NK-92 (cell line): Measurements from ENCODE around the gene SNRNP70.

Source experiments
- DNase-seq: peaks from one replicate; lab custom pipeline; 2025; ENCODE audit not compliant: unreplicated experiment; lab: John Stamatoyannopoulos, UW

Gene SNRNP70

DNA sequence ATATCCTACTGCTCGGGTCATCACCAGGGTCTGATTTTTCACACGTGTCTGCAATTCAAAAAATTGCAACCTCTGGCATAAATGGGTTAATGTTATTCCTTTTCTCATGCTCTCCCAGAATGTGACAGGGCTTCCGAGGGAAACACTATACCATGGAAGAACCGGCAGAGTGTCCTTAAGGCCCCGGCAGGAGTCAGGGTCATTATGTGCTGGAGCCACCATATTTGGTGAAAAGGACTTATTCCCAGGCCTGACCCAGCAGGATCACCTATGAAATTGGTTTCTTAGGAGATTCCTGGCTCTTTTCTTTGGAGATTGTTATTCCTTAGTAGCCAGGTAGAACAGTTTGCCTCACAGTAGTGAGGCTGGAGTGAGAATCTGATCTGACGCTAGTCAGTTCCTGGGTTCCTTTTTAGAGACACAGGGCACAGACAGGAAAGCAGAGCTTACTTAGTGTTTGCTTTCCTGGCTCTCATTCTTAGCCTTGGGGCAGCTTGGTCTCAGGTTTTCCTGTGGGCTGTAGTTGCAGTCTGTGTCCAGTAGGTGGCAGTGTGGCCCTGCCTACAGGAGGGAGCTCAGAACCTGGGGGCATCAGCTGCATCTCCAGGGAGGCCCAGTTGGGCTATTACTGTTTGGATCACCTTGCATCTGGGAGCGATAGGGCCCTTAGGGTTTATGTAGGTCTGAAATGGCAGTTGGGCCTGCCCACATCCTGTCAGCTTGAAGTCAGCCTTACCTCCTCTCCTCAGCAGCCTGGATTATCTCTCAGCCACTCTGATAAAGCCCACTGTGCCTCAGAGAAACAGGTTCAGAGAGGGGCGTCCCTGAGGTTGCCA lies 12.4 kb downstream of the SNRNP70 start:
- no peak for DNase-seq

DNA sequence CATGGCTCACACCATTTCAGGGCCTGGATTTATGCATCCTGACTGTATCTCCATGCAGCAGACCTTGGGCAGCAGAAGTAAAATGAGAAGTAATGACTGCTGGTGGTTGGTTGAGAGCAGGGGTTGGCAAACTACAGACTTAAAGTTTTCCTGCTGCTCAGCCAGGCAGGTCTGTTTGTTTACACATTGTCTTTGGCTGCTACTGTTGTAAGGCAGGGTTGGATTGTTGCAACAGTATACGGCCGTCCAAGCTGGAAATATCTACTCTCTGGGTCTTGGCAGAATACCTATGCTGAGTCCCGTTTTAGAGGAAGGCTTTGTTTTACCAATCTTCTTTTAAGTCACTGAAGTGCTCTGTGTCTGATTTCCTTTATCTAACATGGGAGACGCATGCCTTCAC lies 13.5 kb downstream of the SNRNP70 start:
- no peak for DNase-seq

DNA sequence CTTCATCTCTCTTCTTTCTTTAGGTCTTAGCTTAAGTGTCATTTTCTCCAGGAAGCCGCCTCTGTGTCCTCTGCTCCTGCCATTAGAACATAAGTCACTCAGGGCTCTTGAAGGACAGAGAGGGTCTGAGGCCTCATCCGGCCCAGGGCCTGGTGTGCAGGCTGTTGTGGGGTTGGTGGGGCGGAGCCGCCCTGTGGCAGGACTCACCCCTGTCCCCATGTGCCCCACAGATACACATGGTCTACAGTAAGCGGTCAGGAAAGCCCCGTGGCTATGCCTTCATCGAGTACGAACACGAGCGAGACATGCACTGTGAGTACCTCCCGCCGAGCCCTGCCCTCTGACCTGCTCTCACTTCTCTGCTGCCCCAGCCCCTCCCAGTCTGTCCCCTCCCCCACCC lies 15.9 kb downstream of the SNRNP70 start:
- no peak for DNase-seq

DNA sequence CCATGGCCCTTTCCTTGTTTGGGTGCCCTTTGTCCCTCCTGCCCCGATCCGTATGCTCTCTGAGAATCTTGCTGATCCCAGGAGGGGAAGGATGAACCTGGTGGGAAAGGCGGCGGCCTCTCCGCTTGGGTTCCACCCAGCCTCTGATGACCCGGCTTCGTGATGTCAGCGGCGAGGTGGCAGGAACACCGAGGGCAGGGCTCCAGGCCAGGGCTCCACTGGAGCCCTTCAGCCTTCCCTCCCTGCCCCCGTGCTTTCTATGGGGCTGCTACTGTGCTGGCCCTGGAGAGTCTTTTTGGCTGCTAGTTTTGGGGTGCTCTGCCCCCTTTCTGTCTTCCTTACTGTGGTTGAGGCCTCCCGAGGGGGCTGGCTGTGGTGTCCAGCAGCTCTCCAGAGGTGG lies 17.1 kb downstream of the SNRNP70 start:
- DNase-seq = no peak

DNA sequence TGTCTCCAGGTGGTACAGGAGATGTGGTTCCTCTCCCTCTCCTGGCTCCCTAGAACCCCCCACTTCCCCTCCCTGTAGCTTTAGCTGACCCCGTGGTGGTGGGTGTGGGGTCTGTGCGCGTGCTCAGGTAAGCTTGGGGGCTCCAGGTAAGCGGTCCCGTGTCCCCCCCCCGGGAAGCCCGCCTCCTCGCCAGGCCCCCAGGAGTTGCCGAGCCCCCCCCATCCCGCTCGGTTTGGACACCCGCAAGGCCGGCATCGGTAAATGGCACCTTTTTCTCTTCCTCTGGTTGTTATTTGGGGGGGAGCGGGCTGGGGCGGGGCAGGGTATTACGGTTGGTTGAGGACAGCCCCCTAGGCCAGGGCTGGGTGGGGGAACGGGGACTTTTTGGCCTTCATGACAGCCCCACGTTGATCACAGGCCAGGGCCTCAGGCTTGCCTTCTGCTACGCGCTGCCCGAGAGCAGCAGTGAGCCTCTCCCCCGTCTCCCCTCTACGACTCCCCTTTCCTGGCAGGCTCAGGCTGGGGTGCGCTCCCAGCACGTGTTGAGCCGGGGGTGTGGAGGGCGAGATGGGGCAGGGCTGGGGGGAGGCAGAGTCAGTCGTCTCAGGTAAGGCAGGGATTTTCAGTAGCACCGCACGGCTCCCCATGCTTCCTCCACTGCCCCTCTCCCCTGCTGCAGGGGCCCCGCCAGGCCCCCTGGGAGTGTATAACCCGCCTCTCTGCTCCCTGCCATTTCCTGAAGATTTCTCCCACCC lies 18.3 kb downstream of the SNRNP70 start:
- DNase-seq = no peak

DNA sequence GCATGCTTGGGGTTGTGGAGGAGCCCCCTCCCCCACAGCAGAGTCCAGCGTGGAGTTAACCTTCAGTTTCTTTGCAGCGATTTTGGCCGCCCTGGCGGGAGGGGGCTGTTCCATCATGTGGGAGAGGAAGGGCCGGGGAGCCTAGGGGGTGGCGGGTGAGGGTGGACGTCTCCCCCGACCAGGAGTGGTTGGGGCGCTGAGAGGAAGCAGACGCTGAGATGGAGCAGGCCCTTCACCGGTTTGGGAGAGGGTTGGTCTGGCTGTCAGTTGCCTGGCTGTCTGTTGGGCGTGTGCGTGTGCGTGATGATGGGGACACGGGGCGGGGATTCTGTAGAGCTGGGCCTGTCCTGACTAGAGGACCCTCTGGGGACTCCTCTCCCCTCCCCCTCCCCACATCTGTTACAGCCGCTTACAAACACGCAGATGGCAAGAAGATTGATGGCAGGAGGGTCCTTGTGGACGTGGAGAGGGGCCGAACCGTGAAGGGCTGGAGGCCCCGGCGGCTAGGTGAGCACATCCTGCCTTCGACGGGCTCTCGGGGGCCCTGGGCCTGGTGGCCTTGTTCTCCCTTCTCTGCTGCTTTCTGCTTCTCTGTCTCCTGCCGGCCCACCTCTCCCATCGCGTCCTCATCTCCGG lies 19.1 kb downstream of the SNRNP70 start:
- no peak for DNase-seq

DNA sequence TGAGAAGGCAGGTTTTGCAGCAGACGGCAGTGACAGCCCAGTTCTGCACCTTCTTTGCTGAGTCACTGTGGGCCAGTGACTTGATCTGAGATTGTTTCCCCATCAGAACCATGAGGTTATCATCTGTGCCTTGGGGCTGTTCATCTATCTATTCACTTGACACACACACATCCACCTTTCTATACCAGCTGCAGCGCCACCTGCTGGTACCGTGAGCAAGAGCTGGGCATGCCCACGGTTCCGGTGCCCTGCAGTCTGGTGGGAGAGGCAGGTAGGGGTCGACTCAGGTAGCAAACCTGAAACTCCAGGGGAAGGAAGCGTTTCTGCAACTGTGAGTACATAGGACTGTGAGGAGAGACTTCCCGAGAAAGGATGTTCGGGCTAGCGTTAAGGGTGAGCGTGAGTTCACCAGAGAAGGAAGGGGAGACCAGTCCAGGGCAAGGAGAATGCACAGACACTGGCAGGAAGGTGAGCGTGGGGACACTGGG lies 21.4 kb downstream of the SNRNP70 start:
- no peak for DNase-seq

DNA sequence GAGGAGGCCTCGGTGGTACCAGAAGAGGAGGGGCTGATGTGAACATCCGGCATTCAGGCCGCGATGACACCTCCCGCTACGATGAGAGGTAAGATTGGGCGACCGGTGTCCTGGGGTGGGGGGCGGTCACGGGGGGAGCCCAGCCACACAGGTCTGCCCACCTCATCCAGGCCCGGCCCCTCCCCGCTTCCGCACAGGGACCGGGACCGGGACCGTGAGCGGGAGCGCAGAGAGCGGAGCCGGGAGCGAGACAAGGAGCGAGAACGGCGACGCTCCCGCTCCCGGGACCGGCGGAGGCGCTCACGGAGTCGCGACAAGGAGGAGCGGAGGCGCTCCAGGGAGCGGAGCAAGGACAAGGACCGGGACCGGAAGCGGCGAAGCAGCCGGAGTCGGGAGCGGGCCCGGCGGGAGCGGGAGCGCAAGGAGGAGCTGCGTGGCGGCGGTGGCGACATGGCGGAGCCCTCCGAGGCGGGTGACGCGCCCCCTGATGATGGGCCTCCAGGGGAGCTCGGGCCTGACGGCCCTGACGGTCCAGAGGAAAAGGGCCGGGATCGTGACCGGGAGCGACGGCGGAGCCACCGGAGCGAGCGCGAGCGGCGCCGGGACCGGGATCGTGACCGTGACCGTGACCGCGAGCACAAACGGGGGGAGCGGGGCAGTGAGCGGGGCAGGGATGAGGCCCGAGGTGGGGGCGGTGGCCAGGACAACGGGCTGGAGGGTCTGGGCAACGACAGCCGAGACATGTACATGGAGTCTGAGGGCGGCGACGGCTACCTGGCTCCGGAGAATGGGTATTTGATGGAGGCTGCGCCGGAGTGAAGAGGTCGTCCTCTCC lies 22.6 kb downstream of the SNRNP70 start:
- DNase-seq = no peak

DNA sequence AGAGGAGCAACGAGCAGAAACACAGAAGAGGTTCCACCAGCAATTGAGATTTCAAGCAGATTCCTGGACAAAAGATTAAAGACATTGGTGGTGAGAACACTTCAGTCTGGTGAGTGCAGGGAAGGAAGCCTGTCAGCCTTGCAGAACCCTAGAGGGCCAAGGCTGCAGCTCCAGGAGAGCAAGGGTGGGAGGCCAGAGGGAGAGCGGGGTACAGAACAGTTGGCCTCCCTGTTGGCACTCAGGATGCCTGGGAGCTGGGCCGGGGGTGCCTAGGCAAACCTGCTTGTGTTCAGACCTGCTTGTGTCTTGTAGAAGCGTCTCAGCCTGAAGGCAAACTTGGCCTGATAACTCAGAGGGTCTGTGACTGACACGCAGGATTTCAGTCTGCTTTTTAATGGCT lies 23.8 kb downstream of the SNRNP70 start:
- no peak for DNase-seq

DNA sequence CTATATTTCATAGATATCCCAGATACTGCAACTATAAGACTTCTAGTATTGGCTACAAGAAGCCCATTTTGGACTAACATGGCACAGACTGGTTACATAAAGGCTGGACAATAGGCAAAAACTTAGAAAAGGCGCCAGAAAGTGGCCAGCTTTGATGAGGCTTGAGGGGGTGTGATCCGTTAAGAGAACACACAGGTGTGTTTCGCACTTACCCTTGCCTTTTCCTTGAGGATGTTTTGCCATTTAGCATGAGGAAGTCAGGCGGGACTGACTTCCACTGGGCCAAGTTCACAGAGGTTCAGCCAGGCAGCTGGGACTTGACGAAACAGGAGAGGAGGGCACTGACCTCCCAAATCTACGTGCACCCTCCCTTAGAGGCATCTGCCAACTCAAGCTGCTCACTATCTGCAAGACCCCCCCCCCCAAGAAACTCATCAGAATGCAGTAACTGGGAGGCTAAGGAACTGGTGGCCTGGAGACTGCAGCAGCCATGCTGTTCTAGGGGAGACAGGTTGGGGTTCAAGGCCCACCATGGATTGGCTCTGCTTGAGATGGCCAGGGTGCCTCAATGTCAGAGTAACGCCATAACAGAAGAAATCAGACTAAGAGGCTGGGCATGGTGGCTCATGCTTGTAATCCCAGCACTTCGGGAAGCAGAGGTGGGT lies 24.4 kb downstream of the SNRNP70 start:
- DNase-seq = no peak

DNA sequence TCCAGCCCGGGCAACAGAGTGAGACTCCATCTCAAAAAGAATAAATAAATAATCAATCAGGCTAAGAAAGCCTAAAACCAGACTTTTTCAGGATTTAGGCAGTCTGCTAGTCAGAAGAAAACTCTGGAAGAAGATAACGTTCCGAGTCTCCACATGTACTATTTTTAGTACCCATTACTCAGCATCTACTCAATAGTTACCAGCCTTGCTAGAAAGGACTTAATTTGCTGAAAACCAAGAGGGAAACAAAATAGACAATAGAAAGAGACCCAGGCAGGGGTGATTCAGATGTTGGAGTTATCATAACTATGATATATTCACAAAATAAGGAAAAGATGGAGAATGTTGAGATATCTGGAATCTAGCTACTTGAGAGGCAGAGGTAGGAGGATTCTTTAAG lies 25.3 kb downstream of the SNRNP70 start:
- DNase-seq = no peak

DNA sequence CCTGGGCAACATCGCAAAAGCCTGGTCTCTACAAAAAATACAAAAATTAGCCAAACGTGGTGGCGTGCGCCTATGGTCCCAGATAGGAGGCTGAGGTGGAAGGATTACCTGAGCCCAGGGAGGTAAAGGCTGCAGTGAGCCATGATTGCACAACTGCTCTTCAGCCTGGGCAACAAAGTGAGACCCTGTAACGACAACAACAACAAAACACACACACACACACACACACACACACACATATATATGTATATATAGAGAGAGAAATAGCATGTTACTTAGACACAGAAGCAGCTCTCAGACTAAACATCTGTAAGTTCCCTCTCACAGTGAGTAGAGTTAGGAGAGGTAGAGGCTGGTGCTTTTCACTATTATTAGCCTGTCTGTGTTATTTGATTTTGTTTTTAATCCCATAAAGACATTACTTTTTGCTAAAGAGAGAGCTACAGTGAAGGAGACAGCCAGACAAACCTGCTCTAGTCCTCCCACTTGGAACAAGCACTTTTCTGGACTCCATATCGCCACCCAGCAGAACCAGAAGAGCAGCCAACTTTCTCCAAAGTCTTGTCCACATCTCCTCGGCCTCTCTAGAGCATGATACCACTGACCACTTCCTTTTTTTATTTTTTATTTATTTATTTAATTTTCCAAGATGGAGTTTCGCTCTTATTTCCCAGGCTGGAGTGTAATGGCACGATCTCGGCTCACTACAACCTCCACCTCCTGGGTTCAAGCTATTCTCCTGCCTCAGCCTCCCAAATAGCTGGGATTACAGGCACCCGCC lies 26.2 kb downstream of the SNRNP70 start:
- no peak for DNase-seq

DNA sequence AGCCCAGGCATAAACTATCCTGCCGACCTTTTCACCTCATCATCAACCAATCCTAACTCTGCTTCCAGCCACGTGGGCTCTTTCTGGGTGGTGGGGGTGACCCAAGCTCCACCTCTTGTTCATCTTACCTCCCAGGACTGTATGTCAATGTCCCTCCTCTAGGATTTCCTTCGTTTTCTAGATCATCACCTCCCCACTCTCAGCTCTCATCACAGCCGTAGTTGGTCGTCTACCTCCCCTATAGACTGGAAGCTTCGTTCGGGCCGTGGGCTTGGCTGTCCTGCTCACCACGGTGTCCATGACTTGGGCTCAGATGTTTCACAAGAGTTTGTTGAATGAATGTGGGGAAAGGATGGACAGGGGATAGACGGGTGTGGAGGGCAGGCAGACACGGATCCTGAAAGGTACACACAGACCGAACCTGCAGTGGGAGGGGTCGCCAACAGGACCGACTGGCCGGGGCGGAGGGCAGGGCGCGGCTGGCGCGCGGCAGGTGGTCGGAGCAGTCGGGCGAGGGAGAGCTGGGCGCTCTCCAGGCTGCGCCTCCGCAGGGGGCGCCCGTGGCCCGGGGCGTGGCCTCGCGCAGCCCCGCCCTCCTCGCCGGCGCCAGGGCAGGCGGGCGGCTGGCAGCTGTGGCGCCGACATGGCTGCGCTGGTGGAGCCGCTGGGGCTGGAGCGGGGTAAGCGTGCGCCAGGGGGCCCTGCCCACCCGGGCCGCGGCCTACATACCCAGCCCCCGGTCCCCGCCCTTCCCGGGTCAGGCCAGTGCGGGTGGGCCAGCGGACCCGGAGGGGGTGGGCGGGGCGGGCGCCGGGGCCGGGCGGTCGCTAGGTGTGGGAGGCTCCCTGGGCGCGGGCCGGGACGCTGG lies 28.7 kb downstream of the SNRNP70 start, which contains the start of gene LIN7B:
Gene LIN7B, plus strand, starts transcription at position 609 of the 868 bp plus-strand sequence. Its CDS starts 35 bp downstream, at position 644.
- DNase-seq = no peak

DNA sequence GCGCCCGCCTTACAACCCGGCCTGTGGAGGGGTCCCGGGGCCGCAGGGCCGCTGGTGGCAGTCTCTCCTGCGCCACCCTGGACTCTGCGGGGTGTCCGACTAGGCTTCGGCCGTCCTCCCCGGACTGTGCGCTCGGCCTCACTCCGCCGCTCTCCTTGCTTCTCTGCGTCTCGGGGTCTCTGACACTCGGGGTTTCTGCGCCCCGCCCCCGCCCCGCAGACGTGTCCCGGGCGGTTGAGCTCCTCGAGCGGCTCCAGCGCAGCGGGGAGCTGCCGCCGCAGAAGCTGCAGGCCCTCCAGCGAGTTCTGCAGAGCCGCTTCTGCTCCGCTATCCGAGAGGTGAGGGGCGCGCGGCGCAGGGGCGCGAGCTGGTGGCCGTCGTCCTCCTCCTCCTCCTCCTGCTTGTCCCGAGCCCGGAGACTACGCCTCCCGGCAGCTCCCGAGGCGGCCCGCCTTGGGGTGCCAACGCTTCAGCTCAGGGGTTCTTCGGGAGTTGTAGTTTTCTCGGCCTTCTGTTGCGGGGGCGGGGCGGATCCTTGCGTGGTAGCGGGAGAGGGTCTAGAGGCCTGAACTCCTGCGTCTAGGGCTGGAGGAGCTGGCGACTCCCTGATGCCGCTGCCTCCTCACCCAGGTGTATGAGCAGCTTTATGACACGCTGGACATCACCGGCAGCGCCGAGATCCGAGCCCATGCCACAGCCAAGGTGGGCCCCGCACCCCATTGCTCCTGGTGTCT lies 29.5 kb downstream of the SNRNP70 start:
- DNase-seq = no peak

DNA sequence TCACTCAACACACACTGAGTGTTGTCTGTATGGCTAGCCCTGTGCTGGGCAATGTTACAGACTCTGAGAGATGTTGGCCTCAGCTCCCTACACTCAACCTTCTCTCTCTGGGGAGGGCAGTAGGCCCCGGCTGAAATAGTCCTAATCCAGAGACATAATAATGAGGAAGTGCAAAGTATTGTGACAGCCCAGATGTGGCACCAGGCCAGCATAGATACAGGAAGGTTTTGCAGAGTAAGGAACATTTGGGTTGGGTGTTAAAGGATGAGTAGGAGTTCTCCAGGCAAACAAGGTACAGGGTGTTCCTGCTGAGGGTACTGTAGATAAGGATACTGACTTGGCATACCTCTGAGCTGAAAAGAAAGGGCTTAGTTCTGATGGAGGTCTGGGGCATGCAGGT lies 31.3 kb downstream of the SNRNP70 start:
- no peak for DNase-seq

DNA sequence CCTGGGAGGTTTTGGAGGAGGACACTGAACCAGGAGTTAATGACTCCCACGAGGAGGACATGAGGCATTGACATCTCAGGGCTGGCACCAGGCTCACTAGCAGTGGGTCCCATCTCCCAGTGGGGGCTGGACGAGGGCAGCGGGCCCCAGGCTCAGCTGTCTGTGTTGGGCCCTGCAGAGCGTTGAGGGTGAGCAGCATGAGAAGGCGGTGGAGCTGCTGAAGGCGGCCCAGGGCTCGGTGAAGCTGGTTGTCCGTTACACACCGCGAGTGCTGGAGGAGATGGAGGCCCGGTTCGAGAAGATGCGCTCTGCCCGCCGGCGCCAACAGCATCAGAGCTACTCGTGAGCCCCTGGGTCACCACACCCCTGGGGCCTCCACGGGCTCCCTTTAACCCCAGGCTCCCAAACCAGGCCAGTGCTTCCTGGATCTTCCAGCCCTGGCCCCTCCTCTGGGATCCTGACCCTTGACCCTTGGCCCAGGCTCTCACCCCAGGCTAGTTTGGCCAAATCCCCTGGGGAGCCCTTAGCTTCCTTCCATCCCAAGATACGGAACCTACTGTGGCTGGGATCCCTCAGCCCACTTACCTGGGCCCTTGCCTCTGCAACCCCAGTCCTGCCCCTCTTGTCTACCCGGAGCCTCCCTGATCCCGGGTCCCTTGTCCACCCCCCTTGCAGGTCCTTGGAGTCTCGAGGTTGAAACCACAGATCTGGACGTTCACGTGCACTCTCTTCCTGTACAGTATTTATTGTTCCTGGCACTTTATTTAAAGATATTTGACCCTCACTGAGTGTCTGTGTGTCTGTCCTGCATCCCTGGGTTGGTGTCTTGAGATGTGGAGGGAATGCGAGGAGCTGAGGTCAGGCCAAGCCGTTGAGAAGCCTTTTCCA lies 32.7 kb downstream of the SNRNP70 start:
- no peak for DNase-seq
